HCT116 (cell line): Measurements from ENCODE around the gene CELF1. TPM values are rescaled to one million over a fixed set of nuclear protein-coding genes. Genes with fewer than 3 reads are reported as not detected.

Experiments used
- ATAC-seq: fragments of 200-7000 bp; cut with Tn5 transposase; 2 replicates; pipeline ENCODE4 v1.9.1; 2020; ENCODE audit warnings: mild to moderate bottlenecking, moderate library complexity
- BruUV-seq: library from RNA; stranded (reverse); fragments of 400-500 nt; replicated peaks from 2 replicates; lab custom pipeline; 2021; lab: Mats Ljungman, UMichigan
- CTCF ChIA-PET: fragments of 300-600 bp; sonication (Branson Sonifier 250); formaldehyde crosslinking; loops from one replicate; lab custom pipeline; 2021; ENCODE audit warnings: antibody characterized with exemption; lab: Charles Lee
- POLR2A ChIA-PET: fragments of 300-600, 350-600 bp; sonication (Branson Sonifier 250); formaldehyde crosslinking; loops from one replicate; lab custom pipeline; 2021; ENCODE audit warnings: antibody characterized with exemption; lab: Charles Lee
- RAD21 ChIA-PET, 2 experiments: fragments of 300-600 bp; sonication (Branson Sonifier 250); formaldehyde crosslinking; loops; one replicate each; lab custom pipeline; 2023; ENCODE audit warnings: low total read pairs in 2 of 2; ENCODE audit not compliant: uncharacterized antibody in 2 of 2, unreplicated experiment in 2 of 2, low non-redundant PET in 1 of 2; lab: Charles Lee
- DNase-seq: peaks from one replicate; pipeline ENCODE4 v3.0.0-alpha.2; 2010; ENCODE audit warnings: low read depth, low spot score
- H2AFZ ChIP-seq: fragments of 200-600 bp; shearing (Covaris generic), sonication (generic); 2 replicates; pipeline ENCODE4 v1.6.1; 2017; ENCODE audit warnings: low read depth, mixed run types, mixed read lengths, antibody characterized with exemption, low read length; ENCODE audit not compliant: poor library complexity, severe bottlenecking
- H3K27ac ChIP-seq: 2 replicates; pipeline ENCODE4 v1.5.1; 2012; ENCODE audit warnings: low read depth, low read length
- H3K27me3 ChIP-seq: fragments of 200-600 bp; sonication (generic); 2 replicates; pipeline ENCODE4 v1.6.1; 2016; ENCODE audit warnings: mixed run types, low read length, mixed read lengths; ENCODE audit not compliant: insufficient read depth
- H3K36me3 ChIP-seq, 2 experiments: fragments of 200-500 bp in 1 of 2; fragments of 200-600 bp in 1 of 2; sonication (Bioruptor generic) in 1 of 2; sonication (generic) in 1 of 2; 2 replicates each; pipeline versions ENCODE4 v1.5.1 to v1.6.1; 2014 to 2016; ENCODE audit warnings: low read length in 2 of 2, inconsistent platforms in 1 of 2, mixed read lengths in 1 of 2, mixed run types in 1 of 2; ENCODE audit not compliant: insufficient read depth in 2 of 2, control insufficient read depth in 1 of 2
- H3K4me1 ChIP-seq, 2 experiments: fragments of 200-600 bp in 1 of 2; sonication (generic) in 1 of 2; 2 replicates each; pipeline versions ENCODE4 v1.5.1 to v1.6.1; 2012 to 2017; ENCODE audit warnings: low read length in 2 of 2, inconsistent platforms in 1 of 2, mild to moderate bottlenecking in 1 of 2, mixed read lengths in 1 of 2, mixed run types in 1 of 2, moderate library complexity in 1 of 2; ENCODE audit not compliant: insufficient read depth in 2 of 2, control insufficient read depth in 1 of 2
- H3K4me2 ChIP-seq: fragments of 200-600 bp; sonication (generic); 2 replicates; pipeline ENCODE4 v1.6.1; 2017; ENCODE audit warnings: mixed run types, low read length, mixed read lengths
- H3K4me3 ChIP-seq, 2 experiments: fragments of 200-600 bp in 1 of 2; sonication (generic) in 1 of 2; replicated peaks in 1 of 2; 2 replicates each; pipeline ENCODE4 v1.5.1; 2011 to 2016; ENCODE audit warnings: low read length in 2 of 2, control low read depth in 1 of 2, low read depth in 1 of 2, mild to moderate bottlenecking in 1 of 2, mixed read lengths in 1 of 2, mixed run types in 1 of 2
- H3K79me2 ChIP-seq: fragments of 200-600 bp; sonication (generic); 2 replicates; pipeline ENCODE4 v1.6.1; 2017; ENCODE audit warnings: mild to moderate bottlenecking, mixed run types, low read length, moderate library complexity, mixed read lengths; ENCODE audit not compliant: insufficient read depth
- H3K9ac ChIP-seq: fragments of 200-600 bp; sonication (generic); 2 replicates; pipeline ENCODE4 v1.6.1; 2016; ENCODE audit warnings: low read length, mixed read lengths
- H3K9me2 ChIP-seq: fragments of 200-600 bp; sonication (generic), shearing (Covaris generic); 2 replicates; pipeline ENCODE4 v1.6.1; 2017; ENCODE audit warnings: mixed run types, mild to moderate bottlenecking, moderate library complexity; ENCODE audit not compliant: insufficient read depth
- H3K9me3 ChIP-seq, 2 experiments: fragments of 200-500 bp in 1 of 2; fragments of 200-600 bp in 1 of 2; sonication (Bioruptor generic) in 1 of 2; sonication (generic) in 1 of 2; 2 replicates each; pipeline ENCODE4 v1.6.1; 2014 to 2017; ENCODE audit warnings: low read length in 2 of 2, mixed read lengths in 2 of 2, inconsistent platforms in 1 of 2, low read depth in 1 of 2, mild to moderate bottlenecking in 1 of 2, mixed run types in 1 of 2, moderate library complexity in 1 of 2; ENCODE audit not compliant: control insufficient read depth in 1 of 2, insufficient read depth in 1 of 2
- H4K20me1 ChIP-seq: fragments of 200-600 bp; sonication (generic), shearing (Covaris generic); 2 replicates; pipeline ENCODE4 v1.6.1; 2017; ENCODE audit warnings: mixed run types, mild to moderate bottlenecking, moderate library complexity; ENCODE audit not compliant: insufficient read depth
- ELF1 ChIP-seq: IDR thresholded peaks from 2 replicates; pipeline ENCODE4 v1.6.1; 2012; ENCODE audit warnings: low read depth, borderline replicate concordance
- EZH2 ChIP-seq: fragments of 200-600 bp; sonication (generic); IDR thresholded peaks from 2 replicates; pipeline ENCODE4 v1.6.1; 2017; ENCODE audit warnings: antibody characterized with exemption, mixed run types
- EZH2phosphoT487 ChIP-seq: fragments of 200-600 bp; IDR thresholded peaks from 2 replicates; pipeline ENCODE4 v1.6.1; 2018; ENCODE audit warnings: antibody characterized with exemption, borderline replicate concordance
- POLR2A ChIP-seq: IDR thresholded peaks from 2 replicates; pipeline ENCODE4 v1.7.0; 2011; ENCODE audit warnings: borderline replicate concordance; ENCODE audit not compliant: insufficient read depth, insufficient read length; ENCODE audit errors: extremely low read depth
- SP1 ChIP-seq: IDR thresholded peaks from 2 replicates; pipeline ENCODE4 v1.6.1; 2012; ENCODE audit warnings: low read depth
- SRF ChIP-seq: IDR thresholded peaks from 2 replicates; pipeline ENCODE4 v1.6.1; 2012; ENCODE audit warnings: low read depth
- TCF7L2 ChIP-seq: IDR thresholded peaks from 2 replicates; pipeline ENCODE4 v1.7.0; 2011; ENCODE audit warnings: borderline replicate concordance, inconsistent platforms; ENCODE audit not compliant: insufficient read depth, insufficient read length; ENCODE audit errors: extremely low read depth
- intact Hi-C: fragments of 100-400 bp; cut with micrococcal nuclease; formaldehyde crosslinking; loops from 2 replicates; pipeline ENCODE4 v1.10.0; 2022
- total RNA-seq: library from RNA; stranded (reverse); gene quantifications from one replicate; pipeline ENCODE4 v1.2.1, GENCODE V29; 2021; ENCODE audit not compliant: unreplicated experiment
- TF ChIP-seq, protein P1 (sequence below), 3 experiments: fragments of 200-600 bp in 1 of 3; sonication (generic) in 1 of 3; IDR thresholded peaks in 2 of 3; conservative IDR thresholded peaks in 1 of 3; 2 replicates each; pipeline ENCODE4 v1.5.1; 2012 to 2017; ENCODE audit warnings: low read depth in 2 of 3, low read length in 2 of 3, antibody characterized with exemption in 1 of 3, borderline replicate concordance in 1 of 3, control low read depth in 1 of 3, mild to moderate bottlenecking in 1 of 3, mixed read lengths in 1 of 3, mixed run types in 1 of 3, moderate library complexity in 1 of 3; ENCODE audit not compliant: insufficient read depth in 1 of 3

The CELF1 gene
- total RNA-seq, 1 experiment from 2014 or later, result 133 TPM

DNA sequence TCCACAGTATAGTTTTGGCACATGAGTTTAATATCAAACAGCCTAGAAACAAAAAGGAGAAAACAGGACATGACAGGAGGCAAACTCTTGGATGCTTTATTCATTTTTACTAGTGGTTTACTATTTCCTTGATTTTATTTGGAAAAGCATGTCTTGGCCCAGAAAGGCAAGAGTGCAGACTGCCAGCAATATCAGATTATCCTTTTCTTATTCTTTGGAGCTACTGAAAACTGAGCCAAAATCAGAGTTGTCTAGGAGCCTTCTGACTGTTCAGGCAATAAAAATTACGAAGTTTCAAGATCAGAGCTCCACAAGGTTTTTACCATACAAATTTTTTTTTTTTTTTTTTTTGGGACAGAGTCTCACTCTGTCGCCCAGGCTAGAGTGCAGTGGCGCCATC is 16.0 kb downstream of the CELF1 start:
- Histone ChIP-seq H3K4me2 (no peak overlapping the region), H3K79me2 (peaks cover 100% of the 10 kb centered on the region), H3K9me3 (no peaks in the 10 kb centered on the region), H3K4me3 (no peak overlapping the region), H3K27ac (no peak overlapping the region), H4K20me1 (peaks cover 26% of the 10 kb centered on the region; the same call in 1 of the 2 replicates), H3K9ac (no peak overlapping the region), H2AFZ (no peak overlapping the region), H3K4me1 (peaks cover 14 to 26% of the 10 kb centered on the region in 2 experiments; a peak in 3 of 4 replicates), H3K27me3 (no peaks in the 10 kb centered on the region), H3K36me3 (no peaks in the 10 kb centered on the region; a peak in 1 of 4 replicates), H3K9me2 (no peaks in the 10 kb centered on the region)
- intact Hi-C loops, result no loop called here
- RAD21 ChIA-PET, result no interaction called here
- DNase-seq, result no peak
- ATAC-seq, result no peak
- CTCF ChIA-PET, result no interaction called here
- POLR2A ChIA-PET, result interaction anchor here (1.4 kb wide), 1 partner anchor 15 kb away, joined by 3 read pairs; no protein-coding TSS in a partner anchor
- BruUV-seq, result no TSS peak
- TF ChIP-seq, protein P1, sequence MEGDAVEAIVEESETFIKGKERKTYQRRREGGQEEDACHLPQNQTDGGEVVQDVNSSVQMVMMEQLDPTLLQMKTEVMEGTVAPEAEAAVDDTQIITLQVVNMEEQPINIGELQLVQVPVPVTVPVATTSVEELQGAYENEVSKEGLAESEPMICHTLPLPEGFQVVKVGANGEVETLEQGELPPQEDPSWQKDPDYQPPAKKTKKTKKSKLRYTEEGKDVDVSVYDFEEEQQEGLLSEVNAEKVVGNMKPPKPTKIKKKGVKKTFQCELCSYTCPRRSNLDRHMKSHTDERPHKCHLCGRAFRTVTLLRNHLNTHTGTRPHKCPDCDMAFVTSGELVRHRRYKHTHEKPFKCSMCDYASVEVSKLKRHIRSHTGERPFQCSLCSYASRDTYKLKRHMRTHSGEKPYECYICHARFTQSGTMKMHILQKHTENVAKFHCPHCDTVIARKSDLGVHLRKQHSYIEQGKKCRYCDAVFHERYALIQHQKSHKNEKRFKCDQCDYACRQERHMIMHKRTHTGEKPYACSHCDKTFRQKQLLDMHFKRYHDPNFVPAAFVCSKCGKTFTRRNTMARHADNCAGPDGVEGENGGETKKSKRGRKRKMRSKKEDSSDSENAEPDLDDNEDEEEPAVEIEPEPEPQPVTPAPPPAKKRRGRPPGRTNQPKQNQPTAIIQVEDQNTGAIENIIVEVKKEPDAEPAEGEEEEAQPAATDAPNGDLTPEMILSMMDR (IDR thresholded peaks at IDR 0.05 in 2 of 3, conservative IDR thresholded peaks at IDR 0.05 in 1 of 3; ENCODE audit: borderline replicate concordance in 1 of 3, insufficient read depth in 1 of 3, low read depth in 2 of 3, low read length in 2 of 3), result no peak
- no peak for TF ChIP-seq EZH2
- no peak for TF ChIP-seq POLR2A
- no peak for TF ChIP-seq ELF1
- TF ChIP-seq SRF, result no peak
- no peak for TF ChIP-seq SP1
- TF ChIP-seq TCF7L2, result no peak
- TF ChIP-seq EZH2phosphoT487, result no peak
